ENCODE data around the gene HUNK.

DNA sequence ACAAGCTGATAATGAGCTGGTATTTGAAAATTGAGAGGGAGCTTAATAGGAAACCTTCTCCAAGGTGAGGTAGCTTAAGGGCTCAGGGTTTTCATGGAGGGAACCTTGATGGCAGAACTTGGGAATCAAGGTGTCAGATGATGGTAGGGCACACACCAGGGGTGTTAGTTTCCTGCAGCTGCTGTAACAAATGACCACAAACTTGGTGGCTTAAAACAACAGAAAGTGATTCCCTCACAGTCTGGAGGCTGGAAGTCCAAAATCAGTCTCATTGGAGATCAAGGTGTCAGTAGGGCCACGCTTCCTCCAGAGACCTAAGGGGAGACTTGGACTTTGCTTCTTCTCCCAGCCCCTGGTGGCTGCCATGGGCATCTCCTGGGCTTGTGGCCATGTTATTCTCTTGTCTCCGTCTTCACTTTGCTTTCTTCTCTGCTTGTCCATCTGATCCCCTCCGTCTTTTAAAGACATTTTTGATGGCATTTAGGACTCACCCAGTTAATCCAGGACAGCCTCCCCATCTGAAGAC, 45.5 kb downstream of the HUNK start:
- TF ChIP-seq EZH2 (IDR thresholded peaks at IDR 0.05; ENCODE audit: insufficient read depth, low read length) = no peak
- TF ChIP-seq, protein P1, sequence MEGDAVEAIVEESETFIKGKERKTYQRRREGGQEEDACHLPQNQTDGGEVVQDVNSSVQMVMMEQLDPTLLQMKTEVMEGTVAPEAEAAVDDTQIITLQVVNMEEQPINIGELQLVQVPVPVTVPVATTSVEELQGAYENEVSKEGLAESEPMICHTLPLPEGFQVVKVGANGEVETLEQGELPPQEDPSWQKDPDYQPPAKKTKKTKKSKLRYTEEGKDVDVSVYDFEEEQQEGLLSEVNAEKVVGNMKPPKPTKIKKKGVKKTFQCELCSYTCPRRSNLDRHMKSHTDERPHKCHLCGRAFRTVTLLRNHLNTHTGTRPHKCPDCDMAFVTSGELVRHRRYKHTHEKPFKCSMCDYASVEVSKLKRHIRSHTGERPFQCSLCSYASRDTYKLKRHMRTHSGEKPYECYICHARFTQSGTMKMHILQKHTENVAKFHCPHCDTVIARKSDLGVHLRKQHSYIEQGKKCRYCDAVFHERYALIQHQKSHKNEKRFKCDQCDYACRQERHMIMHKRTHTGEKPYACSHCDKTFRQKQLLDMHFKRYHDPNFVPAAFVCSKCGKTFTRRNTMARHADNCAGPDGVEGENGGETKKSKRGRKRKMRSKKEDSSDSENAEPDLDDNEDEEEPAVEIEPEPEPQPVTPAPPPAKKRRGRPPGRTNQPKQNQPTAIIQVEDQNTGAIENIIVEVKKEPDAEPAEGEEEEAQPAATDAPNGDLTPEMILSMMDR (IDR thresholded peaks at IDR 0.05; ENCODE audit: insufficient read depth, low read depth, low read length) = no peak

All from astrocyte (in vitro differentiated cells and primary cell).